Testis (tissue), 2 donors: Measurements from ENCODE around the gene FRRS1L.

ENCODE experiments used
- CTCF ChIP-seq, 3 experiments: fragments of 450-650 bp in 2 of 3; fragments of 200-600 bp in 1 of 3; sonication (generic) in 1 of 3; IDR thresholded peaks; one replicate each; pipeline ENCODE4 v1.5.1; 2016 to 2019; ENCODE audit warnings: antibody characterized with exemption in 3 of 3, mild to moderate bottlenecking in 2 of 3, moderate library complexity in 1 of 3
- POLR2A ChIP-seq: fragments of 450-650 bp; IDR thresholded peaks from one replicate; pipeline ENCODE4 v1.6.1; 2017; ENCODE audit warnings: antibody characterized with exemption, mild to moderate bottlenecking, moderate library complexity

GRCh38 chr9:109085510-109085909 is 81.5 kb downstream of the FRRS1L start:
- no peak for TF ChIP-seq CTCF (IDR thresholded peaks at IDR 0.05)
- TF ChIP-seq POLR2A = no peak
